Keratinocyte (primary cell): Measurements from ENCODE around the gene ZNF512B. TPM values are rescaled to one million over a fixed set of nuclear protein-coding genes. Genes with fewer than 3 reads are reported as not detected.

Experiments
- DNase-seq: peaks from one replicate; pipeline ENCODE4 v3.0.0-alpha.2; 2011; ENCODE audit warnings: low read depth, missing footprints, low spot score
- FAIRE-seq: peaks from 2 replicates; lab custom pipeline; 2011; peaks lifted over from hg19 to GRCh38; lab: Jason Lieb, UNC
- H2AFZ ChIP-seq: 2 replicates; pipeline ENCODE4 v1.6.0; 2012; ENCODE audit warnings: low read length, control low read depth, inconsistent platforms; ENCODE audit not compliant: control insufficient read depth
- H3K27ac ChIP-seq: 2 replicates; pipeline ENCODE4 v1.5.1; 2011; ENCODE audit warnings: low read length; ENCODE audit not compliant: control insufficient read depth, insufficient read depth
- H3K27me3 ChIP-seq: 3 replicates; pipeline ENCODE4 v1.6.0; 2011; ENCODE audit warnings: low read length; ENCODE audit not compliant: control insufficient read depth, insufficient read depth; ENCODE audit errors: extremely low read depth
- H3K36me3 ChIP-seq, 2 experiments: 2 replicates in 1 of 2; 3 replicates in 1 of 2; pipeline ENCODE4 v1.5.1; 2011; ENCODE audit warnings: low read length in 2 of 2, mild to moderate bottlenecking in 1 of 2; ENCODE audit not compliant: control insufficient read depth in 2 of 2, insufficient read depth in 2 of 2; ENCODE audit errors: extremely low read depth in 1 of 2
- H3K4me1 ChIP-seq: 3 replicates; pipeline ENCODE4 v1.5.1; 2011; ENCODE audit warnings: low read length; ENCODE audit not compliant: control insufficient read depth, insufficient read depth; ENCODE audit errors: extremely low read depth
- H3K4me2 ChIP-seq: 3 replicates; pipeline ENCODE4 v1.6.0; 2011; ENCODE audit warnings: low read depth, low read length; ENCODE audit not compliant: control insufficient read depth, insufficient read depth; ENCODE audit errors: extremely low read depth
- H3K4me3 ChIP-seq, 3 experiments: fragments of 200-600 bp in 1 of 3; sonication (generic) in 1 of 3; 2 replicates in 2 of 3; 3 replicates in 1 of 3; pipeline ENCODE4 v1.5.1; 2011 to 2016; ENCODE audit warnings: low read length in 3 of 3, mild to moderate bottlenecking in 3 of 3, control low read depth in 2 of 3, inconsistent platforms in 1 of 3, low read depth in 1 of 3, mixed read lengths in 1 of 3, mixed run types in 1 of 3, moderate library complexity in 1 of 3; ENCODE audit not compliant: control insufficient read depth in 2 of 3, insufficient read depth in 2 of 3; ENCODE audit errors: extremely low read depth in 1 of 3
- H3K79me2 ChIP-seq: 2 replicates; pipeline ENCODE4 v1.6.0; 2012; ENCODE audit warnings: low read length; ENCODE audit not compliant: control insufficient read depth, insufficient read depth
- H3K9ac ChIP-seq: 3 replicates; pipeline ENCODE4 v1.6.0; 2011; ENCODE audit warnings: low read length; ENCODE audit not compliant: control insufficient read depth, insufficient read depth; ENCODE audit errors: extremely low read depth
- H3K9me1 ChIP-seq: 3 replicates; pipeline ENCODE4 v1.6.0; 2011; ENCODE audit warnings: low read length; ENCODE audit not compliant: control insufficient read depth, insufficient read depth; ENCODE audit errors: extremely low read depth
- H3K9me3 ChIP-seq: 2 replicates; pipeline ENCODE4 v1.5.1; 2012; ENCODE audit warnings: low read depth, low read length; ENCODE audit not compliant: control insufficient read depth
- H4K20me1 ChIP-seq: 3 replicates; pipeline ENCODE4 v1.6.0; 2011; ENCODE audit warnings: low read length; ENCODE audit not compliant: control insufficient read depth, insufficient read depth; ENCODE audit errors: extremely low read depth
- EZH2 ChIP-seq: IDR thresholded peaks from one replicate; pipeline ENCODE4 v1.6.1; 2012; ENCODE audit warnings: inconsistent platforms, mild to moderate bottlenecking, low read length, moderate library complexity
- dilution Hi-C: fragments of 300-500 bp; cut with MboI; formaldehyde crosslinking; loops from one replicate; pipeline ENCODE4 v1.7.0; 2020; ENCODE audit warnings: low sequenced_read_pairs; ENCODE audit not compliant: extremely low pct_ligation_motif_present
- polyA plus RNA-seq, 5 experiments: library from polyadenylated mRNA; depleted of rRNA in 3 of 5; stranded (reverse) in 3 of 5; stranded (forward) in 1 of 5; unstranded in 1 of 5; fragments of >200 nt; gene quantifications; 1 replicate in 1 of 5; 2 replicates in 3 of 5; 3 replicates in 1 of 5; pipeline versions ENCODE4 v1.2.1 to v1.2.3, GENCODE V29; 2011 to 2012; ENCODE audit warnings: missing spikeins in 2 of 5, low read depth in 1 of 5, low replicate concordance in 1 of 5
- TF ChIP-seq, protein P1 (sequence below), 3 experiments: IDR thresholded peaks in 1 of 3; conservative IDR thresholded peaks in 1 of 3; optimal IDR thresholded peaks in 1 of 3; 2 replicates in 2 of 3; 3 replicates in 1 of 3; pipeline versions ENCODE3 to v1.5.1; 2011; ENCODE audit warnings: low read length in 3 of 3, mild to moderate bottlenecking in 3 of 3, moderate library complexity in 2 of 3, control low read depth in 1 of 3, inconsistent platforms in 1 of 3; ENCODE audit not compliant: insufficient read depth in 2 of 3; ENCODE audit errors: extremely low read depth in 1 of 3

Gene ZNF512B
- polyA plus RNA-seq, 1 donor (not counting 4 experiments of a cell fraction or from before 2014, with no cell fraction given), result 2.4 TPM

DNA sequence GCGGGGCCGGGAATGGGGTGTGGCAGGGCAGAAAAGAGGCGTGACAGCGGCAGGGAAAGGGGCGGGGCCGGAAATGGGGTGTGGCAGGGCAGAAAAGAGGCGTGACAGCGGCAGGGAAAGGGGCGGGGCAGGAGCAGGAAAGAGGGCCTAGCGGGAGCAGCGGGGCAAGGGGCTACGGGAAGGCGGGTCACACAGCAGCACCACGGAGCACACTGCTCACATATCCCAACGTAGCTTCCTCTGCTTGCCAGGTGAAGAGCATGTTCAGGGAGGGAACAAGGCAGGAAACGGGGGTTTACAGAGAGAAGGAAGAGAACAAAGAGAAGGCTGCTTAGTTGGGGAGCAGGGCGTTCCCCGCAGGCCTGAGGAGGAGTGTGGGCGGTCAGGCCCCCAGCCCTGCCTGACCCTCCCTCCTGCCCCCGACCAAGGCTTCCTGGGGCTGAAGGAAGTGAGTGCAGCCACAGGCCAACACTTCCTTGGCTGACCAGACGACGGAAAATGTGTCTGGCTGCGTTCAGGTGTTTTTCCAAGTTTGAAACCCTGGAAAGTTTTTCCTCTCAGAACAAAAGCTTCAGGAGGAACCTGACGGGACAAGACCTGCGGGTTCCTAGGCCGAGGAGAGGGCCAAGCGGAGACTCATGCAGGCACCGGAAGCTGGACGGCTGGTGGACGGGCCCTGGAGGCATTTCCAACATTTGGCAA is 27.3 kb downstream of the ZNF512B start:
- no peak for DNase-seq
- no peak overlapping the region for H2AFZ ChIP-seq

DNA sequence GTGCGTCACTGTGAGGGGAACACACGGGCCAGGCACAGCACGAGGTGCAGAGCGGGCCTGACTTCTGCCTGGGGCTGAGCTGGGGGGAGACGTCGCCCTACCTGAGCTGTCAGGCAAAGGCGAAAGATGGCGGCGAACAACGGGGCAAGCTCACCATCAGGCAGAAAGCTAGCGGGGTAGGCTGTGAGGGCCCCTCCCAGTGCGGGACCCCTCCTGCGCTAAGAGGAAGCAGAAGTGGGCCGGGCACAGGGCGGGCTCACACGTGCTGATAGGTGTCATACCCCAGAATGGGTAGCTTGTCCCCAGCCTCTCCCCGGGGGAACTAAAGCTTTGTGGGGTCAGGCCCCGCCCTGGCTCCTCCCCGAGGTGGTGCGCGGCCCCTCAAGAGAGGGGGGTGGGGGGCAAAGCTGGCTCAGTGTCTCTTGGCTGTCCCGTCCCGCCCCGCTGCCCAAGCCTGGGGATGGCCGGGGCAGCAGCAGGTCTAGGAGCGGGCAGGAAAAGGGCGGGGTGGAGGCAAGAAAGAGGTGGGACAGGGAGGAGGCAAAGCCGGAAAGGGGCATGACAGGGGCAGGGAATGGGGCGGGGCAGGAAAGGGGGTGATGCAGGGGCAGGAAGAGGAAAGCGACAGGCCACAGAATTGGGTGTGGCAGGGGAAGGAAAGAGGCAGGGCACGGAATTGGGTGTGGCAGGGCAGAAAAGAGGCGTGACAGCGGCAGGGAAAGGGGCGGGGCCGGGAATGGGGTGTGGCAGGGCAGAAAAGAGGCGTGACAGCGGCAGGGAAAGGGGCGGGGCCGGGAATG is 28.2 kb downstream of the ZNF512B start:
- DNase-seq (peak; percentile 87), FAIRE-seq (no peak)
- dilution Hi-C loops, result no loop called here
- peaks cover 7% of the 10 kb centered on the region for H4K20me1 ChIP-seq
- TF ChIP-seq, protein P1, sequence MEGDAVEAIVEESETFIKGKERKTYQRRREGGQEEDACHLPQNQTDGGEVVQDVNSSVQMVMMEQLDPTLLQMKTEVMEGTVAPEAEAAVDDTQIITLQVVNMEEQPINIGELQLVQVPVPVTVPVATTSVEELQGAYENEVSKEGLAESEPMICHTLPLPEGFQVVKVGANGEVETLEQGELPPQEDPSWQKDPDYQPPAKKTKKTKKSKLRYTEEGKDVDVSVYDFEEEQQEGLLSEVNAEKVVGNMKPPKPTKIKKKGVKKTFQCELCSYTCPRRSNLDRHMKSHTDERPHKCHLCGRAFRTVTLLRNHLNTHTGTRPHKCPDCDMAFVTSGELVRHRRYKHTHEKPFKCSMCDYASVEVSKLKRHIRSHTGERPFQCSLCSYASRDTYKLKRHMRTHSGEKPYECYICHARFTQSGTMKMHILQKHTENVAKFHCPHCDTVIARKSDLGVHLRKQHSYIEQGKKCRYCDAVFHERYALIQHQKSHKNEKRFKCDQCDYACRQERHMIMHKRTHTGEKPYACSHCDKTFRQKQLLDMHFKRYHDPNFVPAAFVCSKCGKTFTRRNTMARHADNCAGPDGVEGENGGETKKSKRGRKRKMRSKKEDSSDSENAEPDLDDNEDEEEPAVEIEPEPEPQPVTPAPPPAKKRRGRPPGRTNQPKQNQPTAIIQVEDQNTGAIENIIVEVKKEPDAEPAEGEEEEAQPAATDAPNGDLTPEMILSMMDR (optimal IDR thresholded peaks at IDR 0.05 in 1 of 3, IDR thresholded peaks at IDR 0.05 in 1 of 3, conservative IDR thresholded peaks at IDR 0.05 in 1 of 3; ENCODE audit: extremely low read depth in 1 of 3, insufficient read depth in 2 of 3, low read length in 3 of 3), result no peak
- no peak for TF ChIP-seq EZH2
- H2AFZ ChIP-seq, result no peak overlapping the region
- H3K4me2 ChIP-seq, result no peak overlapping the region
- H3K4me1 ChIP-seq, result peaks cover 13% of the 10 kb centered on the region
- peak overlapping the region; percentile 40 for H3K27ac ChIP-seq
- no peaks in the 10 kb centered on the region for H3K9me1 ChIP-seq
- peaks cover 18% of the 10 kb centered on the region for H3K79me2 ChIP-seq
- H3K4me3 ChIP-seq, result no peak overlapping the region
- peaks cover 25 to 28% of the 10 kb centered on the region in 2 experiments for H3K36me3 ChIP-seq
- no peaks in the 10 kb centered on the region for H3K9me3 ChIP-seq
- H3K27me3 ChIP-seq, result no peaks in the 10 kb centered on the region
- no peak overlapping the region for H3K9ac ChIP-seq

More for the DNA sequence above, 27.3 kb downstream of the ZNF512B start:
- H3K9me3 ChIP-seq, result no peaks in the 10 kb centered on the region
- peaks cover 10% of the 10 kb centered on the region for H4K20me1 ChIP-seq
- dilution Hi-C loops, result no loop called here
- peaks cover 13% of the 10 kb centered on the region for H3K4me1 ChIP-seq
- peak overlapping the region; percentile 27 for H3K4me2 ChIP-seq
- H3K36me3 ChIP-seq, result peaks cover 23 to 31% of the 10 kb centered on the region in 2 experiments
- peaks cover 24% of the 10 kb centered on the region for H3K79me2 ChIP-seq
- peak overlapping the region; percentile 41 for H3K9ac ChIP-seq
- H3K27me3 ChIP-seq, result no peaks in the 10 kb centered on the region
- H3K27ac ChIP-seq, result peak overlapping the region; percentile 61
- no peak for TF ChIP-seq EZH2
- TF ChIP-seq, protein P1 (optimal IDR thresholded peaks at IDR 0.05 in 1 of 3, IDR thresholded peaks at IDR 0.05 in 1 of 3, conservative IDR thresholded peaks at IDR 0.05 in 1 of 3; ENCODE audit: extremely low read depth in 1 of 3, insufficient read depth in 2 of 3, low read length in 3 of 3), result no peak
- no peak overlapping the region for H3K4me3 ChIP-seq
- FAIRE-seq, result peak; percentile 56
- no peaks in the 10 kb centered on the region for H3K9me1 ChIP-seq
